HUES64 (cell line): ENCODE data around the gene MYO1E.

Source experiments
- H3K27ac ChIP-seq: 2 replicates; pipeline ENCODE4 v1.7.0; 2013; ENCODE audit warnings: low read depth, low read length, inconsistent platforms
- H3K27me3 ChIP-seq: 2 replicates; pipeline ENCODE4 v1.6.1; 2013; ENCODE audit warnings: mild to moderate bottlenecking, low read length; ENCODE audit not compliant: insufficient read depth
- H3K36me3 ChIP-seq: 2 replicates; pipeline ENCODE4 v1.6.1; 2013; ENCODE audit warnings: mild to moderate bottlenecking, low read length; ENCODE audit not compliant: insufficient read depth
- H3K4me1 ChIP-seq: 2 replicates; pipeline ENCODE4 v1.6.1; 2013; ENCODE audit warnings: mild to moderate bottlenecking, low read length, moderate library complexity; ENCODE audit not compliant: insufficient read depth
- H3K4me3 ChIP-seq: 2 replicates; pipeline ENCODE4 v1.5.1; 2013; ENCODE audit warnings: mild to moderate bottlenecking, low read length, moderate library complexity
- H3K9ac ChIP-seq: 2 replicates; pipeline ENCODE4 v1.6.1; 2013; ENCODE audit warnings: mild to moderate bottlenecking, low read depth, low read length
- H3K9me3 ChIP-seq: 2 replicates; pipeline ENCODE4 v1.6.1; 2013; ENCODE audit warnings: low read depth, low read length; ENCODE audit not compliant: insufficient read depth
- WGBS: fragments of 150-250, 120-280 bp; methylation state at CpG from one replicate; pipeline ENCODE4 v1.1.7; 2013; ENCODE audit warnings: missing lambda C conversion rate; 5-methylcytosine and 5-hydroxymethylcytosine counted together

The MYO1E gene

DNA sequence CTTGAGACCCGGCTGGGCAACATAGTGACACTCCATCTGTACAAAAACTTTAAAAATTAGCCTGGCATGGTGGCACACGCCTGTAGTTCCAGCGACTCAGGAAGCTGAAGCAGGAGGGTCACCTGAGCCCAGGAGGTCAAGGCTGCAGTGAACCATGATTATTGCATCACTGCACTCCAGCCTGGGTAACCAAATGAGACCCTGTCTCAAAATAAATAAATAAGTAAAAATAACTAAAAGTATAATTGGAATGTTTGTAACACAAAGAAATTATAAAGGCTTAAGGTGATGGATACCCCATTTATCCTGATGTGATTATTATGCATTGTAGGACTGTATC, 38.6 kb downstream of the MYO1E start:
- Histone ChIP-seq H3K9me3 (no peaks in the 10 kb centered on the region), H3K4me1 (peaks cover 24% of the 10 kb centered on the region), H3K36me3 (no peaks in the 10 kb centered on the region), H3K27ac (no peak overlapping the region), H3K4me3 (no peak overlapping the region), H3K9ac (no peak overlapping the region), H3K27me3 (no peaks in the 10 kb centered on the region)
- 93% methylated on average over 3 of the region's 3 CpGs for WGBS

DNA sequence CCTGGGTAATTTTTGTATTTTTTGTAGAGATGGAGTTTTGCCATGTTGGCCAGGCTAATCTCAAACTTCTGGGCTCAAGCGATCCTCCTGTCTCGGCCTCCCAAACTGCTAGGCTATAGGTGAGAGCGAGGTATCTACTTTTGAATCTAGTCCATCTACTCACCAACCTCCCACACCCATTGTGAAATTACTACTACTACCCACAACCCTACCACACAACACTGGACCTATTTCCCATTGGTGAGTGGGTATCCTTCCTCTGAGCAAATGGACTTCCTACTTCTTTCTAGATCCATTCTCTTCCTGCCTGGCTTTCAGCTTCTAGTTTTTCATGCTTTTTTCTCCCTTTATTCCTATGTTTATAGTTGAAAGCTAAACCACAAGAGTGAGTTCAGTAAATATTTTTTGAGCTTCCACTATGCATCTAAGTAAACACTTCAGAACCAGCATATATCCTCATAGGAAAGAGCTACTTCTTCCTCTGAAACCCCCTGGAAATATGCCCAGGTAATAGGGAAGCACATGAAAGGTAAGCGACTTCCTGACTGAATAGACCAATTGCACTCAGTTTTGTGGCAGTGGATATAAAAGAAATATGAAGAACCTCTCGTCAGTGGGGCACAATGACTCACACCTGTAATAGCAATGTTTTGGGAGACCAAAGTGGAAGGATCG, 39.1 kb downstream of the MYO1E start:
- Histone ChIP-seq H3K27me3 (no peaks in the 10 kb centered on the region), H3K9me3 (no peaks in the 10 kb centered on the region), H3K27ac (no peak overlapping the region), H3K4me1 (peaks cover 26% of the 10 kb centered on the region), H3K9ac (no peak overlapping the region), H3K36me3 (no peaks in the 10 kb centered on the region), H3K4me3 (no peak overlapping the region)
- WGBS, result 96% methylated on average over 6 of the region's 6 CpGs

DNA sequence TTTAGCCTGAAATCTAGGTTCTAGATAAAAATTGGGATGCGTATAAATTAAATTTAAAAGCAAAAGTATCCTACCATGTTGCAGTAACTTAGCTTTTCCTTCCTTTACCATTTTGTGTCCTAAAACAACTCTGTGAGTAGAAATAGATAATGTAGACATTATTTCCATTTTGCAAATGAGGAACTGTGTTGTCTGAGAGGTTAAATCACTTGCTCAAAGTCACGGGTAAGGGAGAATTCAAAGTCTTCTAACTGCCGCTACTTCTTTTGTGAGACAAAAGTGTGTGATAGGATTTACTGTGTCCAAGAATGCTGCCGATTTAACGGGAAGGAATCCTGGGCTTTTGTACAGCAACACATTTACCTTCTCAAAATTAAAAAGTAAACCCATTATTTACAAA, 40.7 kb downstream of the MYO1E start:
- no peaks in the 10 kb centered on the region for H3K9me3 ChIP-seq
- no peak overlapping the region for H3K27ac ChIP-seq
- H3K27me3 ChIP-seq, result no peaks in the 10 kb centered on the region
- H3K9ac ChIP-seq, result no peak overlapping the region
- no peak overlapping the region for H3K4me3 ChIP-seq
- no peaks in the 10 kb centered on the region for H3K36me3 ChIP-seq
- 80% methylated on average over 4 of the region's 5 CpGs for WGBS
- H3K4me1 ChIP-seq, result peaks cover 26% of the 10 kb centered on the region

DNA sequence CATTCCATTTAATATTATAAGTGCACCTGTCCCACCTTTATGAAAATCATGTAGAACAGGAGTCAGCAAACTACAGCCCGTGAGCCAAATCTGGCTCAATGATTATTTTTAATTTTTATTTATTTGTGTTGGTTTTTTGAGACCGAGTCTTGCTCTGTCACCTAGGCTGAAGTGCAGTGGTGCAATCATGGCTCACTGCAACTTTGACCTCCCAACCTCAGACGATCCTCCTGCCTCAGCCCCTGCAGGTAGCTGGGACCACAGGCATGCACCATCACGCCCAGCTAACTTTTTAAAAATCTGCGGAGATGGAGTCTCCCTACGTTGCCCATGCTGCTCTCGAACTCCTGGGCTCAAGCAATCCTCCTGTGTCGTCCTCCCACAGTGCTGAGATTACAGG, 42.0 kb downstream of the MYO1E start:
- Histone ChIP-seq H3K27ac (no peak overlapping the region), H3K9me3 (no peaks in the 10 kb centered on the region), H3K4me3 (no peak overlapping the region), H3K27me3 (no peaks in the 10 kb centered on the region), H3K4me1 (peaks cover 26% of the 10 kb centered on the region), H3K36me3 (no peaks in the 10 kb centered on the region), H3K9ac (no peak overlapping the region)
- 85% methylated on average over 8 of the region's 8 CpGs for WGBS

DNA sequence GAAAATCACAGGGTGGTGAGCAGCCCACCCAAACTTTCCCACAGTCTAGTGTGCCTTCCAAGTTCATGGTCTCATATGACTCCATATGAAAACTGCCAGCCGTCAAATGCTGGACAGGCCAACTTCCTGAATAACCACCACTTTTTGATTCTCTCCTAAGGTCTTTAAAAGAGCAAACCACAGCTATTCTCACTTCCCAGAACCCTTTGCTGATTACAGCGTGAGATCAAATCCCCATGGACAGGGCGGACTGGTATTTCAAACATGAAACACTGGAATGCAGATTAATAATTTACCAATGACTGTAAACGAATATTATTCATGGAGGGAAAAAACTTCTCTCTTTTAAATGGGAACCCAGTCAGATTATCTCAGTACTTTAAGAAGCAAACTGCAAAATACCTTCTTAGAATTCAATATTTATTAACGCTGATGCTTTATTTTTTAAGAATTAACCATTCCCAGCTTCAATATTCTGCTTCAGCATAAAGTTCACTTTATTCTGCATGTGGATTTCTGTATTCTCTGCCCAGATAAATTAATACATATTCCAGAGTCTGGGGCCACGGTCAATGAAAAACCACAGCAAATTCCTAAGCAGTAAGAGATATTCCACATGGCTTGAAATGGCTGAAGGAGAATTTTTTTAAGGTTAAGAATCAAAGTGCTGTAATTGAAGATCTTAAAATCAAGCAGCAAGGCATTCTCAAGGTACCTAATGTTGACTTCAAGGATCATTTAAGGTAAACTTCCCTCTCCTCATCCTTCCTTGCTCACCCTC, 42.9 kb downstream of the MYO1E start:
- no peak overlapping the region for H3K4me3 ChIP-seq
- no peak overlapping the region for H3K27ac ChIP-seq
- H3K27me3 ChIP-seq, result no peaks in the 10 kb centered on the region
- WGBS, result 97% methylated on average over 6 of the region's 6 CpGs
- H3K9ac ChIP-seq, result no peak overlapping the region
- H3K4me1 ChIP-seq, result peaks cover 26% of the 10 kb centered on the region
- H3K36me3 ChIP-seq, result no peaks in the 10 kb centered on the region
- no peaks in the 10 kb centered on the region for H3K9me3 ChIP-seq

DNA sequence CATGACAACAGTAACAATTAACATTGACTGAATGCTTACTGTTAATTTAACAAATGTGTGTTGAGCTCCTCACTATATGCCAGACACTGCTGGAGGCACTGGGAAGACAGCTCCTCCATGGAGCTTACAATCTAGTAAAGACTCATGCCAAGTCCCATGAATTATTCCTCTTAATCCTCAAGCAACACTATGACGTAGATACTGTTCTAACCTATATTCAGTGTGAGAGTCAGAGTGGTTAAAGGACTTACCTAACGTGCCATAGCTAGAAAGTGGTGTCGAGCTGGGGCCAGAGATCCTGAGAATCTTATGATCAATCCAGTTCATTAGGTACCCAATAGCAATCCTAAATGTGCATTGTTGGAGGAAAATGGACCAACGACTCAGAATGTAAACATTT, 43.6 kb downstream of the MYO1E start:
- Histone ChIP-seq H3K27ac (no peak overlapping the region), H3K36me3 (no peaks in the 10 kb centered on the region), H3K27me3 (no peaks in the 10 kb centered on the region), H3K4me3 (no peak overlapping the region), H3K9me3 (no peaks in the 10 kb centered on the region), H3K4me1 (peaks cover 26% of the 10 kb centered on the region), H3K9ac (no peak overlapping the region)
- WGBS, result 98% methylated on average over 4 of the region's 4 CpGs

DNA sequence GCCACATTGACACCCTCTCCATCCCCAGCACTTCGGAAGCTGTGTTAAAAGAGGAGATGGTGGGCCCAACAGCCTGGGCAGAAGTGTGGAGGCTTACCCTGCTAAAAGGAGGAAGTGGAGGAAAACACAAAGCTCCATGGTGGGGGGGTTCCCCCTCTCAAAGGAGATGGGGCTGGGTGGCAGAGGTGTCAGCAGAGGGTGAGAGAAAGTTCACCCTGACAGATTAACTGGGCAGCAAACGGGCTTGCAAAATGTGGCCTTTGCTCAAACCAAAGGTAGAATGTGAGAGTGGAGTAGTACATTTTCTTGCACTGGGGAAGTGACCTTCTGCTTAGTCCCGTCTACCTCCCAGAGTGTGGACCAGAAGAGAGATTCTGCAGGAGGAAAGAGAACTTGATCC, 44.7 kb downstream of the MYO1E start:
- H3K9ac ChIP-seq, result no peak overlapping the region
- H3K27ac ChIP-seq, result no peak overlapping the region
- H3K4me1 ChIP-seq, result peaks cover 24% of the 10 kb centered on the region
- no peak overlapping the region for H3K4me3 ChIP-seq
- H3K27me3 ChIP-seq, result no peaks in the 10 kb centered on the region
- no peaks in the 10 kb centered on the region for H3K9me3 ChIP-seq
- WGBS, result 91% methylated on average over 3 of the region's 3 CpGs
- no peaks in the 10 kb centered on the region for H3K36me3 ChIP-seq

DNA sequence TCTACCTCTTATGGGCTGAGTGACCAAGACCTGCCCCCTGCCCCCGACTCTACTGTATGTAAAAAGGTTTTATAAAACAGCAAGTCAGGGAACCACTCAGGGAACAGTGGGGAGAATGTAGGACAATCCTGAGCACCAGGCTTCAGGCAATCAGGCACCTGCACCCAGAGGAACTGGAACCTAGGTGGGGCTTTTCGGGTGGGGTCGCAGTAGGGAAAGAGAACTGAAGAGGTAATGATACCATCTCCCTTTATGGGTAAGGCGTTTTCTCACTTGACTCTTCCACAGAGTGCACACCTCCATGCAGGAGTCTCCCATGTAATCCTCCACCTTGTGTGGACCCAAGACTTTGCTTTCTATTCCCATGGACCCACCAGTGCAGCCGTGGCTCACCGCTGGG, 45.8 kb downstream of the MYO1E start:
- WGBS, result 78% methylated on average over 6 of the region's 6 CpGs
- H3K27ac ChIP-seq, result no peak overlapping the region
- H3K27me3 ChIP-seq, result no peaks in the 10 kb centered on the region
- no peaks in the 10 kb centered on the region for H3K36me3 ChIP-seq
- H3K4me1 ChIP-seq, result peaks cover 15% of the 10 kb centered on the region
- H3K4me3 ChIP-seq, result no peak overlapping the region
- H3K9me3 ChIP-seq, result no peaks in the 10 kb centered on the region
- no peak overlapping the region for H3K9ac ChIP-seq

DNA sequence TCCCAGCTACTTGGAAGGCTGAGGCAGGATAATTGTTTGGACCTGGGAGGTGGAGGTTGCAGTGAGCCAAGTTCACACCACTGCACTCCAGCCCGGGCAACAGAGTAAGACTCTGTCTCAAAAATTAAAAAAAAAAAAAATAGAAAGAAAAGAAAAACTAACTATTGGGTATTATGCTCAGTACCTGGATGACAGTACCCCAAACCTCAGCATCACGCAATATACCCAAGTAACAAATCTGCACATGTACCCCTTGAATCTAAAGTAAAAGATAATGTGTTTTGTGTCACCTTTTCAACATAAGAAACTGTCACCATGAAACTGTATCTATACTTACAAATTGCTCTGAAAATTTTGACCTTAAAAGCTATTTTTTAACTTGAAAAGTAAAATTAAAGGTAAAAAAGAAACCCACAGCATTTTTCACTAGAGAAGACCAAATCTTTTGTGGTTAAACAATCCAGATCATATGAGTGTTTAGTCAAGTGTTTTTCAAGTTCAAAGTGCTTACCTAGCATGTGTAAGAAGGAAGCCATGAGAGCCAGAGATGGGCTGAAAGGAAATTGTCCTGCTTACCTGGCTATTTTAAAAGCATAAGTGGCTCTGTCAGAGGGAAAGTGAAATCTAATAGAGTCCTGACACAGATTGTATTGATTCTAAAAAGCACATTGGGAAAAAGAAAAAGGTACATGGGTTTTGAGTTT, 50.5 kb downstream of the MYO1E start:
- H3K4me1 ChIP-seq, result no peaks in the 10 kb centered on the region
- H3K27ac ChIP-seq, result no peak overlapping the region

DNA sequence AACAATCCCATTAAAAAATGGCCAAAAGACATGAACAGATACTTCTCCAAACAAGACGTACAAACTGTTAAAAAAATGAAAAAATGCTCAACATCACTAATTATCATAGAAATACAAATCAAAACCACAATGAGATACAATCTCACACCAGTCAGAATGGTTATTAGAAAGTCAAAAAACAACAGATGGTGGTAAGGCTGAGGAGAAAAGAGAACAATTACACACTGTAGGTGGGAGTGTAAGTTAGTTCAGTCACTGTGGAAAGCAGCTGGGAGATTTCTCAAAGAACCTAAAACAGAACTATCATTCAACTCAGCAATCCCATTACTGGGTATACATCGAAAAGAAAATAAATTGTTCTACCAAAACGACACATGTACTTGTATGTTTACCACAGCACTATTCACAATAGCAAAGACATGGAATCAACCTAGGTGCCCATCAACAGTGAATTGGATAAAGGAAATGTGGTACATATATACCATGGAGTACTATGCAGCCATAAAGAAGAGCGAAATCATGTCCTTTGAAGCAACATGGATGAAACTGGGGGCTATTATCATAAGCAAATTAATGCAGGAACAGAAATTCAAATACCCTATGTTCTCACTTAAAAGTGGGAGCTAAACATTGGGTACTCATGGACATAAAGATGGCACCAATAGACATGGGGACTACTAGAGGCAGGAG, 51.5 kb downstream of the MYO1E start:
- 92% methylated on average over 4 of the region's 4 CpGs for WGBS
- no peaks in the 10 kb centered on the region for H3K27me3 ChIP-seq
- H3K36me3 ChIP-seq, result no peaks in the 10 kb centered on the region
- H3K9me3 ChIP-seq, result no peaks in the 10 kb centered on the region
- no peak overlapping the region for H3K27ac ChIP-seq
- H3K9ac ChIP-seq, result no peak overlapping the region
- H3K4me3 ChIP-seq, result no peak overlapping the region
- peaks cover 6% of the 10 kb centered on the region; the same call in 1 of the 2 replicates for H3K4me1 ChIP-seq

More for the DNA sequence above, 50.5 kb downstream of the MYO1E start:
- H3K9ac ChIP-seq, result no peak overlapping the region
- no peaks in the 10 kb centered on the region for H3K36me3 ChIP-seq
- WGBS, result no CpG with 5 or more reads among the region's 2 CpGs
- H3K9me3 ChIP-seq, result no peaks in the 10 kb centered on the region
- no peaks in the 10 kb centered on the region for H3K27me3 ChIP-seq
- no peak overlapping the region for H3K4me3 ChIP-seq

DNA sequence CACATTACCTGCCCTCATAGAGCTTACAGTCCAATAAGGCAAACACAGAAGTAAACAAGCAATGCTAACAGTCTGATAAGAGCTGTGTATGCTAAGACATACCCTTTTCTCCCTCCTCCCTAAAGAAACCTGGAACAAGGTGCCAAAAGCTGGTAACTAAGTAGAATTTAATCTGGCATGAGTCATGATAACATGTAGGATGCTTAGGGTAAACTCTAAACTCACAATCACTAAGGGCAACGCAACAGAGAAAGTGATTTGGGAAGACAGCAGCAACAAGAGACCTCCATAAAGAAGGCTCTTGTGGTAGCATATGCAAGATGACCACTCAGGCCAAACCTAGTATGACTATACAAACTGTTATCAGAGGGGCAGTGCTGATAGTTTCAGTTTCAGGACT, 55.5 kb downstream of the MYO1E start:
- WGBS, result 88% methylated on average over 1 of the region's 1 CpG

More for the DNA sequence above, 55.5 kb downstream of the MYO1E start:
- Histone ChIP-seq H3K27me3 (no peaks in the 10 kb centered on the region), H3K27ac (no peak overlapping the region), H3K4me3 (no peak overlapping the region), H3K9me3 (no peaks in the 10 kb centered on the region), H3K9ac (no peak overlapping the region), H3K36me3 (no peaks in the 10 kb centered on the region), H3K4me1 (peaks cover 30% of the 10 kb centered on the region)
